Liver (tissue), 9 donors: ENCODE measurements around the gene KDM2A. TPM values are rescaled to one million over a fixed set of nuclear protein-coding genes. Genes with fewer than 3 reads are reported as not detected.

ENCODE experiments used
- DNase-seq: peaks from one replicate; pipeline ENCODE4 v3.0.0-alpha.2; 2017; ENCODE audit warnings: low spot score
- H3K27ac ChIP-seq, 2 donors: one replicate each; pipeline ENCODE4 v1.7.0; 2013; ENCODE audit warnings: inconsistent platforms in 2 of 2, low read length in 2 of 2, control low read depth in 1 of 2, low read depth in 1 of 2, mild to moderate bottlenecking in 1 of 2
- H3K27me3 ChIP-seq, 4 donors: one replicate each; pipeline versions ENCODE4 v1.6.1 to v1.7.0; 2013; ENCODE audit warnings: low read length in 3 of 4, inconsistent platforms in 1 of 4, mild to moderate bottlenecking in 1 of 4, moderate library complexity in 1 of 4; ENCODE audit not compliant: control insufficient read depth in 4 of 4, insufficient read depth in 4 of 4
- H3K36me3 ChIP-seq, 4 donors: one replicate each; pipeline versions ENCODE4 v1.6.1 to v1.7.0; 2013; ENCODE audit warnings: low read length in 3 of 4, mild to moderate bottlenecking in 3 of 4, low read depth in 1 of 4, moderate library complexity in 1 of 4; ENCODE audit not compliant: control insufficient read depth in 4 of 4, insufficient read depth in 3 of 4
- H3K4me1 ChIP-seq, 4 donors: one replicate each; pipeline versions ENCODE4 v1.6.1 to v1.7.0; 2013; ENCODE audit warnings: low read length in 3 of 4, mild to moderate bottlenecking in 3 of 4, moderate library complexity in 1 of 4; ENCODE audit not compliant: control insufficient read depth in 4 of 4, insufficient read depth in 4 of 4
- H3K4me3 ChIP-seq, 3 donors: one replicate each; pipeline versions ENCODE4 v1.6.1 to v1.7.0; 2013; ENCODE audit warnings: low read length in 3 of 3, control low read depth in 1 of 3, low read depth in 1 of 3, mild to moderate bottlenecking in 1 of 3
- H3K9ac ChIP-seq, 2 donors: one replicate each; pipeline ENCODE4 v1.7.0; 2013; ENCODE audit warnings: low read length in 2 of 2, mild to moderate bottlenecking in 2 of 2, moderate library complexity in 2 of 2, control low read depth in 1 of 2, low read depth in 1 of 2
- H3K9me3 ChIP-seq, 4 donors: one replicate each; pipeline versions ENCODE4 v1.6.1 to v1.7.0; 2013; ENCODE audit warnings: low read length in 3 of 4; ENCODE audit not compliant: control insufficient read depth in 4 of 4
- ATF3 ChIP-seq: IDR thresholded peaks from 2 replicates; pipeline ENCODE4 v1.6.1; 2016; ENCODE audit warnings: antibody characterized with exemption
- EGR1 ChIP-seq, 2 donors: IDR thresholded peaks; 2 replicates each; pipeline ENCODE4 v1.6.1; 2016 to 2018; ENCODE audit warnings: antibody characterized with exemption in 2 of 2, low read depth in 2 of 2
- FOXA1 ChIP-seq: IDR thresholded peaks from 2 replicates; pipeline ENCODE4 v1.6.1; 2016; ENCODE audit warnings: antibody characterized with exemption
- FOXA2 ChIP-seq: IDR thresholded peaks from 2 replicates; pipeline ENCODE4 v1.6.1; 2016; ENCODE audit warnings: antibody characterized with exemption
- GABPA ChIP-seq, 2 donors: IDR thresholded peaks in 1 of 2; conservative IDR thresholded peaks in 1 of 2; 2 replicates each; pipeline ENCODE4 v1.6.1; 2016; ENCODE audit warnings: antibody characterized with exemption in 2 of 2, mild to moderate bottlenecking in 1 of 2, moderate library complexity in 1 of 2
- HNF4A ChIP-seq, 2 donors: conservative IDR thresholded peaks; 2 replicates each; pipeline ENCODE4 v1.6.1; 2016; ENCODE audit warnings: antibody characterized with exemption in 2 of 2, mild to moderate bottlenecking in 2 of 2
- HNF4G ChIP-seq: IDR thresholded peaks from 2 replicates; pipeline ENCODE4 v1.6.1; 2016; ENCODE audit warnings: antibody characterized with exemption
- JUND ChIP-seq, 2 donors: IDR thresholded peaks; 2 replicates each; pipeline ENCODE4 v1.6.1; 2016; ENCODE audit warnings: antibody characterized with exemption in 2 of 2
- NR2F2 ChIP-seq: IDR thresholded peaks from 2 replicates; pipeline ENCODE4 v1.6.1; 2016; ENCODE audit warnings: antibody characterized with exemption
- RAD21 ChIP-seq, 2 donors: IDR thresholded peaks; 2 replicates each; pipeline ENCODE4 v1.6.1; 2016; ENCODE audit warnings: antibody characterized with exemption in 2 of 2, mild to moderate bottlenecking in 2 of 2
- RXRA ChIP-seq, 2 donors: IDR thresholded peaks; 2 replicates each; pipeline ENCODE4 v1.6.1; 2017 to 2018; ENCODE audit warnings: antibody characterized with exemption in 2 of 2, mild to moderate bottlenecking in 1 of 2
- SP1 ChIP-seq: IDR thresholded peaks from 2 replicates; pipeline ENCODE4 v1.6.1; 2018; ENCODE audit warnings: antibody characterized with exemption, mild to moderate bottlenecking
- TAF1 ChIP-seq: conservative IDR thresholded peaks from 2 replicates; pipeline ENCODE4 v1.6.1; 2016; ENCODE audit warnings: antibody characterized with exemption, mild to moderate bottlenecking
- YY1 ChIP-seq: IDR thresholded peaks from 2 replicates; pipeline ENCODE4 v1.6.1; 2016; ENCODE audit warnings: antibody characterized with exemption, mild to moderate bottlenecking
- ZBTB33 ChIP-seq: IDR thresholded peaks from 2 replicates; pipeline ENCODE4 v1.6.1; 2016; ENCODE audit warnings: antibody characterized with exemption
- WGBS: extraction: QIAGEN DNeasy Blood & Tissue Kit; methylation state at CpG from one replicate; pipeline ENCODE4 v1.1.7; 2013; 5-methylcytosine and 5-hydroxymethylcytosine counted together
- polyA plus RNA-seq, 2 donors: library from polyadenylated mRNA; stranded (reverse) in 1 of 2; unstranded in 1 of 2; fragments of 200-250 nt in 1 of 2; fragments of >200 nt in 1 of 2; fragmentation: Nextera tagmentation in 1 of 2; extraction: Ambion mirVana in 1 of 2; gene quantifications; one replicate each; pipeline versions ENCODE4 v1.2.1 to v1.2.3, GENCODE V29; 2013 to 2015
- total RNA-seq, 2 donors: library from RNA; depleted of rRNA; stranded (reverse); fragments of >200 nt; gene quantifications; one replicate each; pipeline ENCODE4 v1.2.3, GENCODE V29; 2014
- TF ChIP-seq, protein P1 (sequence below): fragments of 150-350 bp; IDR thresholded peaks from 2 replicates; pipeline ENCODE4 v1.5.1; 2017; ENCODE audit warnings: improper control_type of control experiment, low read depth, low read length; ENCODE audit not compliant: missing input control
- TF ChIP-seq, protein P2 (sequence below): IDR thresholded peaks from 2 replicates; pipeline ENCODE4 v1.6.1; 2016; ENCODE audit warnings: antibody characterized with exemption, mild to moderate bottlenecking
- TF ChIP-seq, protein P3 (sequence below): IDR thresholded peaks from 2 replicates; pipeline ENCODE4 v1.6.1; 2016; ENCODE audit warnings: antibody characterized with exemption
- donor health status: healthy.
- donor health status: healthy.
- donor health status: healthy.
- donor health status: healthy.
- donor health status: healthy.

KDM2A gene
- total and polyA plus RNA-seq, 4 donors, result 8.3 to 44.9 (median 22.4) TPM

DNA sequence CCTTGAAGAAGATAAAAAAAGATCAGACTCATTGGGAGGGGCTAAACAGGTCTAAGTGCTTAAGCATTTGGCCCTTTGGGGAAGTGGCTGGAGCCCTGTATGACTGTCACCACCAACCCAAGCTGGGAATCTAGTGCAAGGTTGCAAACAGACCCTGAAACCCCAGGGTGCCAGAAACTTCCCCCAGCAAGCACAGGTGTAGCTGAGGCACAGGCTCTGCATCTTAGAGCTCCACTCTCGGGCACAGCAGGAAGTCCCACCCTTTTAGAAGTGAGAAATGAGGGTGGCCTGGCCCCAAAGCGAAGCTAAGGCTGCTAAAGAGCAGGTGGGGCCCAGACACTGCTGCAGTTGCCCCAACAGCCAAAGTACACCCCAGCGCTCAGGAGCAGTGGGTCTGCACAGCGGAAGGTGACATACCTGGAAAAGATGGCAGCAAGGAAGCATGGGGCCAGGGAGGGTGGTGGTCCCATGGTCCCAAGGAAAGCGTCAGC, 5.8 kb upstream of the KDM2A start:
- DNase-seq, result no peak
- WGBS, result 90% methylated on average over 5 of the region's 5 CpGs

GRCh38 chr11:67114275-67114896, 4.7 kb upstream of the KDM2A start:
- 68% methylated on average over 10 of the region's 10 CpGs for WGBS
- Histone ChIP-seq H3K9ac (no peak overlapping the region), H3K27me3 (no peaks in the 10 kb centered on the region), H3K9me3 (no peaks in the 10 kb centered on the region), H3K4me1 (peaks cover 3 to 17% (median 8%) of the 10 kb centered on the region in 4 donors), H3K36me3 (no peaks in the 10 kb centered on the region), H3K27ac (peak overlapping the region; percentile 47 to 82), H3K4me3 (no peak overlapping the region)
- DNase-seq, result no peak
- no peak for TF ChIP-seq RAD21 (IDR thresholded peaks at IDR 0.05)
- TF ChIP-seq, protein P1, sequence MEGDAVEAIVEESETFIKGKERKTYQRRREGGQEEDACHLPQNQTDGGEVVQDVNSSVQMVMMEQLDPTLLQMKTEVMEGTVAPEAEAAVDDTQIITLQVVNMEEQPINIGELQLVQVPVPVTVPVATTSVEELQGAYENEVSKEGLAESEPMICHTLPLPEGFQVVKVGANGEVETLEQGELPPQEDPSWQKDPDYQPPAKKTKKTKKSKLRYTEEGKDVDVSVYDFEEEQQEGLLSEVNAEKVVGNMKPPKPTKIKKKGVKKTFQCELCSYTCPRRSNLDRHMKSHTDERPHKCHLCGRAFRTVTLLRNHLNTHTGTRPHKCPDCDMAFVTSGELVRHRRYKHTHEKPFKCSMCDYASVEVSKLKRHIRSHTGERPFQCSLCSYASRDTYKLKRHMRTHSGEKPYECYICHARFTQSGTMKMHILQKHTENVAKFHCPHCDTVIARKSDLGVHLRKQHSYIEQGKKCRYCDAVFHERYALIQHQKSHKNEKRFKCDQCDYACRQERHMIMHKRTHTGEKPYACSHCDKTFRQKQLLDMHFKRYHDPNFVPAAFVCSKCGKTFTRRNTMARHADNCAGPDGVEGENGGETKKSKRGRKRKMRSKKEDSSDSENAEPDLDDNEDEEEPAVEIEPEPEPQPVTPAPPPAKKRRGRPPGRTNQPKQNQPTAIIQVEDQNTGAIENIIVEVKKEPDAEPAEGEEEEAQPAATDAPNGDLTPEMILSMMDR, result no peak
- TF ChIP-seq FOXA1, result no peak
- TF ChIP-seq YY1, result no peak
- no peak for TF ChIP-seq TAF1
- TF ChIP-seq NR2F2, result no peak
- no peak for TF ChIP-seq FOXA2
- TF ChIP-seq ATF3, result no peak
- TF ChIP-seq ZBTB33, result no peak
- TF ChIP-seq RXRA (IDR thresholded peaks at IDR 0.05), result no peak

More for the DNA sequence above, 5.8 kb upstream of the KDM2A start:
- no peaks in the 10 kb centered on the region for H3K27me3 ChIP-seq
- H3K36me3 ChIP-seq, result no peaks in the 10 kb centered on the region
- no peak overlapping the region for H3K4me3 ChIP-seq
- H3K9ac ChIP-seq, result no peak overlapping the region
- TF ChIP-seq FOXA1, result no peak
- no peak for TF ChIP-seq ZBTB33
- TF ChIP-seq, protein P2, sequence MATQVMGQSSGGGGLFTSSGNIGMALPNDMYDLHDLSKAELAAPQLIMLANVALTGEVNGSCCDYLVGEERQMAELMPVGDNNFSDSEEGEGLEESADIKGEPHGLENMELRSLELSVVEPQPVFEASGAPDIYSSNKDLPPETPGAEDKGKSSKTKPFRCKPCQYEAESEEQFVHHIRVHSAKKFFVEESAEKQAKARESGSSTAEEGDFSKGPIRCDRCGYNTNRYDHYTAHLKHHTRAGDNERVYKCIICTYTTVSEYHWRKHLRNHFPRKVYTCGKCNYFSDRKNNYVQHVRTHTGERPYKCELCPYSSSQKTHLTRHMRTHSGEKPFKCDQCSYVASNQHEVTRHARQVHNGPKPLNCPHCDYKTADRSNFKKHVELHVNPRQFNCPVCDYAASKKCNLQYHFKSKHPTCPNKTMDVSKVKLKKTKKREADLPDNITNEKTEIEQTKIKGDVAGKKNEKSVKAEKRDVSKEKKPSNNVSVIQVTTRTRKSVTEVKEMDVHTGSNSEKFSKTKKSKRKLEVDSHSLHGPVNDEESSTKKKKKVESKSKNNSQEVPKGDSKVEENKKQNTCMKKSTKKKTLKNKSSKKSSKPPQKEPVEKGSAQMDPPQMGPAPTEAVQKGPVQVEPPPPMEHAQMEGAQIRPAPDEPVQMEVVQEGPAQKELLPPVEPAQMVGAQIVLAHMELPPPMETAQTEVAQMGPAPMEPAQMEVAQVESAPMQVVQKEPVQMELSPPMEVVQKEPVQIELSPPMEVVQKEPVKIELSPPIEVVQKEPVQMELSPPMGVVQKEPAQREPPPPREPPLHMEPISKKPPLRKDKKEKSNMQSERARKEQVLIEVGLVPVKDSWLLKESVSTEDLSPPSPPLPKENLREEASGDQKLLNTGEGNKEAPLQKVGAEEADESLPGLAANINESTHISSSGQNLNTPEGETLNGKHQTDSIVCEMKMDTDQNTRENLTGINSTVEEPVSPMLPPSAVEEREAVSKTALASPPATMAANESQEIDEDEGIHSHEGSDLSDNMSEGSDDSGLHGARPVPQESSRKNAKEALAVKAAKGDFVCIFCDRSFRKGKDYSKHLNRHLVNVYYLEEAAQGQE, result no peak
- TF ChIP-seq HNF4A (conservative IDR thresholded peaks at IDR 0.05), result no peak
- no peak for TF ChIP-seq SP1
- TF ChIP-seq JUND (IDR thresholded peaks at IDR 0.05), result no peak
- TF ChIP-seq FOXA2, result no peak
- TF ChIP-seq GABPA (IDR thresholded peaks at IDR 0.05 in 1 of 2, conservative IDR thresholded peaks at IDR 0.05 in 1 of 2), result no peak
- TF ChIP-seq, protein P3, sequence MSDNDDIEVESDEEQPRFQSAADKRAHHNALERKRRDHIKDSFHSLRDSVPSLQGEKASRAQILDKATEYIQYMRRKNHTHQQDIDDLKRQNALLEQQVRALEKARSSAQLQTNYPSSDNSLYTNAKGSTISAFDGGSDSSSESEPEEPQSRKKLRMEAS, result no peak
- TF ChIP-seq RXRA (IDR thresholded peaks at IDR 0.05), result no peak
- TF ChIP-seq NR2F2, result no peak
- TF ChIP-seq RAD21 (IDR thresholded peaks at IDR 0.05), result no peak
- TF ChIP-seq ATF3, result no peak
- TF ChIP-seq TAF1, result no peak
- no peak for TF ChIP-seq HNF4G
- TF ChIP-seq EGR1 (IDR thresholded peaks at IDR 0.05; ENCODE audit: low read depth in 2 of 2), result no peak
- H3K4me1 ChIP-seq, result peaks cover 3 to 17% (median 7%) of the 10 kb centered on the region in 4 donors
- H3K9me3 ChIP-seq, result no peaks in the 10 kb centered on the region
- H3K27ac ChIP-seq, result no peak overlapping the region
